Common myeloid progenitor, CD34-positive (primary cell): Measurements from ENCODE around the gene ALK.

Experiments used
- CTCF ChIA-PET: fragments of 350-600 bp; sonication (Branson Sonifier 250); formaldehyde crosslinking; loops from one replicate; lab custom pipeline; 2021; ENCODE audit warnings: antibody characterized with exemption; lab: Charles Lee
- POLR2A ChIA-PET: fragments of 350-600 bp; sonication (Branson Sonifier 250); formaldehyde crosslinking; loops from one replicate; lab custom pipeline; 2021; ENCODE audit warnings: antibody characterized with exemption; lab: Charles Lee
- DNase-seq, 3 donors: peaks; one replicate each; pipeline versions ENCODE4 v3.0.0 to v3.0.0-alpha.2; 2013
- H3K27ac ChIP-seq, 2 experiments: 1 replicate in 1 of 2; 2 replicates in 1 of 2; pipeline ENCODE4 v1.7.0; 2013; ENCODE audit warnings: inconsistent platforms in 2 of 2, low read length in 2 of 2, mild to moderate bottlenecking in 2 of 2, low read depth in 1 of 2, moderate library complexity in 1 of 2; ENCODE audit not compliant: severe bottlenecking in 2 of 2, insufficient read depth in 1 of 2, poor library complexity in 1 of 2
- H3K27me3 ChIP-seq, 5 experiments: replicated peaks in 2 of 5; 1 replicate in 3 of 5; 2 replicates in 2 of 5; pipeline versions ENCODE4 v1.6.1 to v1.7.0; 2013; ENCODE audit warnings: low read length in 4 of 5, mild to moderate bottlenecking in 2 of 5, moderate library complexity in 2 of 5, inconsistent platforms in 1 of 5; ENCODE audit not compliant: insufficient read depth in 5 of 5, control insufficient read depth in 4 of 5
- H3K36me3 ChIP-seq, 4 experiments: 1 replicate in 2 of 4; 2 replicates in 2 of 4; pipeline versions ENCODE4 v1.6.1 to v1.7.0; 2013; ENCODE audit warnings: low read length in 3 of 4, control low read depth in 1 of 4, mild to moderate bottlenecking in 1 of 4; ENCODE audit not compliant: control insufficient read depth in 4 of 4, insufficient read depth in 4 of 4
- H3K4me1 ChIP-seq, 4 experiments: 1 replicate in 3 of 4; 2 replicates in 1 of 4; pipeline versions ENCODE4 v1.6.1 to v1.7.1; 2013; ENCODE audit warnings: low read length in 3 of 4, mild to moderate bottlenecking in 3 of 4, control low read depth in 1 of 4, inconsistent platforms in 1 of 4, moderate library complexity in 1 of 4; ENCODE audit not compliant: control insufficient read depth in 4 of 4, insufficient read depth in 4 of 4; ENCODE audit errors: control extremely low read depth in 1 of 4
- H3K4me3 ChIP-seq, 7 experiments: 1 replicate in 4 of 7; 2 replicates in 3 of 7; pipeline versions ENCODE4 v1.5.1 to v1.7.0; 2013; ENCODE audit warnings: mild to moderate bottlenecking in 7 of 7, low read length in 6 of 7, moderate library complexity in 6 of 7, inconsistent platforms in 2 of 7, low read depth in 2 of 7, control low read depth in 1 of 7; ENCODE audit not compliant: insufficient read depth in 4 of 7, control insufficient read depth in 1 of 7; ENCODE audit errors: extremely low read depth in 1 of 7
- H3K9me3 ChIP-seq, 5 experiments: 1 replicate in 4 of 5; 2 replicates in 1 of 5; pipeline versions ENCODE4 v1.6.1 to v1.7.1; 2013; ENCODE audit warnings: low read length in 4 of 5, mild to moderate bottlenecking in 2 of 5, inconsistent platforms in 1 of 5, low read depth in 1 of 5, moderate library complexity in 1 of 5; ENCODE audit not compliant: control insufficient read depth in 4 of 5, insufficient read depth in 2 of 5; ENCODE audit errors: control extremely low read depth in 1 of 5
- WGBS: methylation state at CpG from one replicate; pipeline ENCODE4 v1.1.5; 2013; ENCODE audit not compliant: insufficient coverage; 5-methylcytosine and 5-hydroxymethylcytosine counted together

ALK gene

GRCh38 chr2:29580223-29580622 lies 341.2 kb downstream of the ALK start:
- no peak for DNase-seq
- WGBS = 100% methylated on average over 10 of the region's 11 CpGs
- H3K27ac ChIP-seq = no peak overlapping the region
- no peak overlapping the region for H3K4me3 ChIP-seq
- POLR2A ChIA-PET = no interaction called here
- no peaks in the 10 kb centered on the region for H3K27me3 ChIP-seq
- CTCF ChIA-PET = no interaction called here
- H3K4me1 ChIP-seq = no peaks in the 10 kb centered on the region
- no peaks in the 10 kb centered on the region for H3K9me3 ChIP-seq
- H3K36me3 ChIP-seq = no peaks in the 10 kb centered on the region

GRCh38 chr2:29579495-29580169 lies 341.8 kb downstream of the ALK start:
- H3K27me3 ChIP-seq = no peaks in the 10 kb centered on the region
- 97% methylated on average over 7 of the region's 8 CpGs for WGBS

GRCh38 chr2:29578084-29578598 lies 343.2 kb downstream of the ALK start:
- DNase-seq = no peak
- Histone ChIP-seq H3K27ac (no peak overlapping the region), H3K9me3 (no peaks in the 10 kb centered on the region), H3K4me1 (no peaks in the 10 kb centered on the region), H3K4me3 (no peak overlapping the region), H3K27me3 (no peaks in the 10 kb centered on the region), H3K36me3 (no peaks in the 10 kb centered on the region)
- POLR2A ChIA-PET = no interaction called here
- WGBS = 94% methylated on average over 3 of the region's 3 CpGs
- CTCF ChIA-PET = interaction anchor here (0.5 to 1.5 kb wide), 2 partner anchors 10 to 585 kb away, joined by 3 read pairs; no protein-coding TSS in a partner anchor

More at GRCh38 chr2:29579495-29580169, 341.8 kb downstream of the ALK start:
- ChIA-PET POLR2A (no interaction called here), CTCF (interaction anchor here (1.5 kb wide), 1 partner anchor 9 kb away, joined by 3 read pairs; no protein-coding TSS in a partner anchor)
- Histone ChIP-seq H3K9me3 (no peaks in the 10 kb centered on the region), H3K36me3 (no peaks in the 10 kb centered on the region), H3K4me1 (no peaks in the 10 kb centered on the region), H3K27ac (no peak overlapping the region), H3K4me3 (no peak overlapping the region)
- no peak for DNase-seq

GRCh38 chr2:29576231-29576630 lies 345.2 kb downstream of the ALK start:
- WGBS = 93% methylated on average over 3 of the region's 3 CpGs

GRCh38 chr2:29575370-29575890 lies 346.0 kb downstream of the ALK start:
- WGBS = 100% methylated on average over 2 of the region's 4 CpGs
- no peak for DNase-seq
- POLR2A ChIA-PET = no interaction called here

More at GRCh38 chr2:29576231-29576630, 345.2 kb downstream of the ALK start:
- Histone ChIP-seq H3K27ac (no peak overlapping the region), H3K36me3 (no peaks in the 10 kb centered on the region), H3K27me3 (no peaks in the 10 kb centered on the region), H3K9me3 (no peaks in the 10 kb centered on the region), H3K4me1 (no peaks in the 10 kb centered on the region), H3K4me3 (no peak overlapping the region)
- POLR2A ChIA-PET = no interaction called here
- CTCF ChIA-PET = no interaction called here
- DNase-seq = no peak

GRCh38 chr2:29573612-29574011 lies 347.8 kb downstream of the ALK start:
- CTCF ChIA-PET = interaction anchor here (0.7 kb wide), 1 partner anchor 77 kb away, joined by 3 read pairs; no protein-coding TSS in a partner anchor
- no peaks in the 10 kb centered on the region for H3K9me3 ChIP-seq

More at GRCh38 chr2:29575370-29575890, 346.0 kb downstream of the ALK start:
- H3K4me1 ChIP-seq = no peaks in the 10 kb centered on the region
- H3K4me3 ChIP-seq = no peak overlapping the region
- H3K27me3 ChIP-seq = no peaks in the 10 kb centered on the region
- no peaks in the 10 kb centered on the region for H3K36me3 ChIP-seq
- CTCF ChIA-PET = no interaction called here
- H3K27ac ChIP-seq = no peak overlapping the region
- no peaks in the 10 kb centered on the region for H3K9me3 ChIP-seq

GRCh38 chr2:29573147-29573546 lies 348.2 kb downstream of the ALK start:
- POLR2A ChIA-PET = no interaction called here
- CTCF ChIA-PET = interaction anchor here (0.7 kb wide), 1 partner anchor 78 kb away, joined by 3 read pairs; no protein-coding TSS in a partner anchor

More at GRCh38 chr2:29573612-29574011, 347.8 kb downstream of the ALK start:
- no peak overlapping the region for H3K27ac ChIP-seq
- H3K4me1 ChIP-seq = no peaks in the 10 kb centered on the region
- H3K4me3 ChIP-seq = no peak overlapping the region
- 100% methylated on average over 4 of the region's 4 CpGs for WGBS
- POLR2A ChIA-PET = no interaction called here
- no peaks in the 10 kb centered on the region for H3K36me3 ChIP-seq
- DNase-seq = no peak
- H3K27me3 ChIP-seq = no peaks in the 10 kb centered on the region

More at GRCh38 chr2:29573147-29573546, 348.2 kb downstream of the ALK start:
- no peak for DNase-seq
- H3K9me3 ChIP-seq = no peaks in the 10 kb centered on the region
- H3K36me3 ChIP-seq = no peaks in the 10 kb centered on the region
- H3K27ac ChIP-seq = no peak overlapping the region
- WGBS = no CpG with 5 or more reads among the region's 2 CpGs
- H3K4me1 ChIP-seq = no peaks in the 10 kb centered on the region
- H3K4me3 ChIP-seq = no peak overlapping the region
- no peaks in the 10 kb centered on the region for H3K27me3 ChIP-seq
